Measurements from ENCODE around the gene MAP6.

DNA sequence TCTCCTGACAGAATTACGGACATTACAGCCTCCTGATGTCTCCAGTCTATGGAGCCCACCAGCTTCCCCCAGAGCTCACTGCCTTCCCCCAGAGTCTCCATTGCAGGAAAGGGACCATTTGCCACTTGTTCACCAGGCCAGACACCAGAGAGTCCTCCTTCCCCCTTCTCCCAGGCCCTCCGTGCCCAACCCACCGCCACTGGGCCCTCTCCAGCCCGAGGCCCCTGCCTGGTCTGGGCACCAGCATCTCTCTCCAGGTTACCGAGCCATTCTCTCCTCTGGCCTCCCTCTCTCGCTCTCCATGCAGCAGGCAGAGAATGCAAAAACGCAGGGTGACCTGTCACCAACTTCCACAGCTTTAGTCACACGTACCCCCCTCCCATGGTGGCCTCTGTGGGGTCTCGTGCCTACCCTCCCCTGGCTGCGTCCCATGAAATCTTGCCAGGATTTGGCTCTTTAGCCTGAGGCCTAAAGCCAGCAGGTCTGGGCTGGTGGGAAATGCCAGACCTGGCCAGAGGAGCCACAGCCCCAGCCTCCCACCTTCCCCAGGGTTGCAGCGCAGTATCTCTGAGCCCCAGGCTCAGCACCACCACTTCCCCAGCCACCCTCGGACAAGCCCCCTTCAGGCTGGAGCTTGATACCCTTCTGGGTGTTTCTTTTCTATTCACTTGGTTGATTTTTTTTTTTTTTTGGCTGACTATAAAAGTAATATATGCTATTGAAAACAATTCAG lies 113.6 kb downstream of the MAP6 start:
- TF ChIP-seq, protein P1, sequence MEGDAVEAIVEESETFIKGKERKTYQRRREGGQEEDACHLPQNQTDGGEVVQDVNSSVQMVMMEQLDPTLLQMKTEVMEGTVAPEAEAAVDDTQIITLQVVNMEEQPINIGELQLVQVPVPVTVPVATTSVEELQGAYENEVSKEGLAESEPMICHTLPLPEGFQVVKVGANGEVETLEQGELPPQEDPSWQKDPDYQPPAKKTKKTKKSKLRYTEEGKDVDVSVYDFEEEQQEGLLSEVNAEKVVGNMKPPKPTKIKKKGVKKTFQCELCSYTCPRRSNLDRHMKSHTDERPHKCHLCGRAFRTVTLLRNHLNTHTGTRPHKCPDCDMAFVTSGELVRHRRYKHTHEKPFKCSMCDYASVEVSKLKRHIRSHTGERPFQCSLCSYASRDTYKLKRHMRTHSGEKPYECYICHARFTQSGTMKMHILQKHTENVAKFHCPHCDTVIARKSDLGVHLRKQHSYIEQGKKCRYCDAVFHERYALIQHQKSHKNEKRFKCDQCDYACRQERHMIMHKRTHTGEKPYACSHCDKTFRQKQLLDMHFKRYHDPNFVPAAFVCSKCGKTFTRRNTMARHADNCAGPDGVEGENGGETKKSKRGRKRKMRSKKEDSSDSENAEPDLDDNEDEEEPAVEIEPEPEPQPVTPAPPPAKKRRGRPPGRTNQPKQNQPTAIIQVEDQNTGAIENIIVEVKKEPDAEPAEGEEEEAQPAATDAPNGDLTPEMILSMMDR (IDR thresholded peaks at IDR 0.05), result no peak
- TF ChIP-seq POLR2A (IDR thresholded peaks at IDR 0.05), result no peak
